GM19351 (cell line): ENCODE measurements around the gene SH3RF3.

Experiments used
- ATAC-seq: cut with Tn5 transposase; IDR thresholded peaks from one replicate; pipeline ENCODE4 v1.9.1; 2021; ENCODE audit warnings: mild to moderate bottlenecking, moderate library complexity; ENCODE audit not compliant: unreplicated experiment

Gene SH3RF3

DNA sequence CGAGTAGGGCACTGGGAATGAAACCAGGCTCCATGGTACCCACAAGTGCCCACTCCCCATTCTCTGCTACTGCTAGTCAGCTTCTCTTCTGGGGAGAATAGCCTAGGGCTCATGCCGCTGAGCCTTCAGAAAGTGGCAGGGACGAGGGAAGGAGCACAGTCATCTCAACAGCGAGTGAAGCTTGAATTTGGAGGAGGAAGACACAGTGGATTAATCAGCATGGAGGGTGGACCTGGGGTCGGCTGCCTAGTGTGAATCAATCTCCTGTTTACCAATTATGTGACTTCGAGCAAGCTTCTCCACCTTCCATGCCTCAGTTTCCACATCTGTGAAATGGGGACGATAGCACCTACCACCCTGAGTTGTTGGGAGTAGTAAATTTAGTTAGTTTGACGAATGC, 327.8 kb downstream of the SH3RF3 start:
- no peak for ATAC-seq

DNA sequence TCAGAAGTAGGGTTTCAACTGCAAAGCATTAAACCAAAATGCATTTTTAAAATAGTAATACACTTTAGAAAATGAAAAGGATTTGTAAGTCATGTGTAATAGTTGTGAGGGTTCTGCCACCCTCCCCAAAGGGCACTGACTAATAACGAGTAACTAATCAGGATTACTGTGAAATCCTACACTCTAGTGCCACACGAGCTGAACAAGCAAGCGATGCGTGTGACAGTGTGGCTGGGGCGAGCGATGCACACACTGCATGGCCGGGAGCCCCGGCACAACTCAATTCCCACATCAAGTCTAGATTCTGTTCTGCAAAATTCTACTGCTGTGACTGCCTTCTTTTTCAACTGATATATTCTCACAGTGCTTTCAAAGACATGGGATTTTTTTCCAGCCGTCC, 328.4 kb downstream of the SH3RF3 start:
- ATAC-seq, result no peak

DNA sequence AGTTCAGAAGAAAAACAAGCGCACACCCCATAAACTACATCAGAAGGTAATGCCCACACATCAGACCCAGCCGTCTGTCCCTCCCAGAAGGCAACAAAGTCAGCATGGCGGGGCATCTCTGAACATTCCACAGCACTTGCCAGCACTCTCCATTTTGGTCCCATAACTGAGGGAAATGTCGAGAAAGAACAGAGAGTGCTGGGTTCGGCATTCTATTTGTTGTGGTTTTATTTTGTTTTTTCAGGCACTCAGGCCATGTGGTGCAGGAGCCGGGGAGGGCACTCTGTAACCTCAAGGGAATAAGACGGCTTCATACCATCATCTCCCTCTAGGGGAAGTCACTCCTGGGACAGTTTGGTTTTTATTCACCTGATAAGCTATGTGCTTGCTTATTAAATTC, 328.8 kb downstream of the SH3RF3 start:
- peak; percentile 49 for ATAC-seq

DNA sequence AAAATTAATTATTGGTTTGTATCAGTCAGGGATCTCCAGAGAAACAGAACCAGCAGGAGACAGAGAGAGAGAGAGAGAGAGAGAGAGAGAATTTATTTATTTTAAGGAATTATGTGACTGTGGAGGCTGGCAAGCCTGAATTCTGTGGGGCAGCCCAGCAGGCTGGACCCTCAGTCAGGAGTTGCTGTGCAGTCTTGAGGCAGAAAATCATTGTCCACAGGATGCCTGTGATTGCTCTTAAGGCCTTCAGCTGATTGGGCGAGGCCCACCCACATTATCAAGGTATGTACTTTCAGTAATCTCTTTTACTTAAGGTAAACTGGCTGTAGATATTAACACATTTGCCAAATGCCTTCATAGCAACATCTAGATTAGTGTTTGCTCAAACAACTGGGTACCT, 329.5 kb downstream of the SH3RF3 start:
- ATAC-seq, result no peak

DNA sequence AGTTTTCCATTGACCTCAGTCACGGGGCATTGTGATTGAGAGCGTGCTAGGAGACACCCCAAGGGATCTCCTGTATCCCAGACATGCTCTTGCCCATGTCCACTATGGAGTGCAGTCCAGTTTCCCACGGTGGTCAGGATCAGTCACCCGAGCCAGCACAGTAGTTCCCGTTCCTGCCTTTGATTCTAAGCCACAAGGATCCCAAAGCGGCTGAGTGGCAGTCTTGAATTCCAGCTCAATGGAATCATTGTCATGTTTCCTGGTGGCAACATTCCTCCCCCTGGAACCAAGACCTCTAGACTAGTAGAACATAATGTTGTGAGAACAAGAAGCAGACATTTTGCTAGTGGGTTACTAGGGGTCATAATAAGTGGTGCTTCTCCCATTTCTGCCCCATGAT, 330.5 kb downstream of the SH3RF3 start:
- no peak for ATAC-seq

DNA sequence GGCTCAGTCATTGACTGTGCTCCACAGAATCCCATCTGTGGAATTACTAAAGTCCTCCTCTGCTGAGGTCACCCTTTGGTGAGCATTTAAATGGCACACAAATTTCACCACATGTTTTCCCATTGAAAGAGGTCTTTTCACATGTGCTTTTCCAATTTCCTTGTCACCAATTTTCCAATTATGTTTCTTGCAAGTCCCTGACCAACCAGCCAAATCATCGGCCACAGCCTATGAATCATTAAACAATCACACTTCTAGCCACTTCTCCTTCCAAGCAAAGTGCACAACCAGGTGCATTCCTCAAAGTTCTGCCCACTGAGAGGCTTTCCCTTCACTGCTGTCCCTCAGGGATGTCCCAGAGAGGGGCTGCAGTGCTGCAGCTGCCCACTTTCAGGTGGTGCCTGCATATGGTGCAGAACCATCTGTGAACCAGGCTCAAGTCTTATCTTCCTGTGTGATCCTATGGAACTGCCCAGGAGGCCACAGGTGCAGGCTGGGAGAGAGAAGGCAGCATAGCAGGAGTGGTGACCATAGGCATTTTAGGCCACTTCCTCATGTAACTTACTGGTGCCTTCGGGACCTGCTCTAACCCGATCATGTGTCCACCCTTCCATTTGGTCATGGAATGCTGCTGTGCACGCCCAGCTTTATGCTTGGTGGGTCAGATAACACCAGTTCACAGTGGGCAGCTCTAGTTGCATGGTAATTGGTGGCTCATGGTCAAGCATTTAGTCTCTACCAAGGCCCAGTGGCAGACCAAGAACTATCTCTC, 331.7 kb downstream of the SH3RF3 start:
- ATAC-seq, result no peak

DNA sequence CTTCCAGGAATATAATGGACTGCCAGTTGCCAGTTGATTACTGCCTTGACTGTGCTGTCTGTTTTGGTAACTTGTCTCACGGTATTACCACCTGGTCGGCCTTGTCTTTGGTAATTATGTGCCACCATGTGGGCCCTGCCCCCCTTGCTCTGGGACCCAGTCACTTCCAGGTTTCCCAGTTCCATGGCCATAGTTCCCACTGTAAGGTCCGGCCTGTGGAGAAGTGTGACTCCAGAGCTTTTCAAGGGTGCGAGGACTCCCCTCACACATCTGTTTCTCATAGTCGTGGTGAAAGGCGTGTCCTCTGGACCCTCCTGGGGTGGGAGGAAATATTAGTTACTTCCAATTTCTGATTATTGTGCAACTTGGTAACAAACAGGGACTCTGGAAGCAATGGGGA, 334.2 kb downstream of the SH3RF3 start:
- ATAC-seq, result no peak

DNA sequence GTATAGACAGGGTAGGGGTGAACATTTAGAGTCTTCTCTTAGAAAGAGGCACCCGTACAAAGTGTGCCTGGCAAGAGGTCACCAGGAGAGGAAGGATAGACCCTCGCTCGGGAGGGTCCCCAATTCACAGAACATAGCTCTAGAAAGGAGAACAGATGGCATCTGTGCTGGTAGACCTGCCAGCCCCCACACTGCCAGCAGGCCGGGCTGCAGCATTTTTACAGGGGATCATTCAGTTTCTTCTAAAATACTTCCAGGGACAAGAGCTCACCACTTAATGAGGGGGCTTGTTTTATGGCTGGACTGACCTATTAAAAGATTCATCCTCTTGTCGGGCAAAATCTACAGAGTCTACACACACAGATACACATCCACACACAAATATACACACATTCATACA, 334.9 kb downstream of the SH3RF3 start:
- no peak for ATAC-seq

DNA sequence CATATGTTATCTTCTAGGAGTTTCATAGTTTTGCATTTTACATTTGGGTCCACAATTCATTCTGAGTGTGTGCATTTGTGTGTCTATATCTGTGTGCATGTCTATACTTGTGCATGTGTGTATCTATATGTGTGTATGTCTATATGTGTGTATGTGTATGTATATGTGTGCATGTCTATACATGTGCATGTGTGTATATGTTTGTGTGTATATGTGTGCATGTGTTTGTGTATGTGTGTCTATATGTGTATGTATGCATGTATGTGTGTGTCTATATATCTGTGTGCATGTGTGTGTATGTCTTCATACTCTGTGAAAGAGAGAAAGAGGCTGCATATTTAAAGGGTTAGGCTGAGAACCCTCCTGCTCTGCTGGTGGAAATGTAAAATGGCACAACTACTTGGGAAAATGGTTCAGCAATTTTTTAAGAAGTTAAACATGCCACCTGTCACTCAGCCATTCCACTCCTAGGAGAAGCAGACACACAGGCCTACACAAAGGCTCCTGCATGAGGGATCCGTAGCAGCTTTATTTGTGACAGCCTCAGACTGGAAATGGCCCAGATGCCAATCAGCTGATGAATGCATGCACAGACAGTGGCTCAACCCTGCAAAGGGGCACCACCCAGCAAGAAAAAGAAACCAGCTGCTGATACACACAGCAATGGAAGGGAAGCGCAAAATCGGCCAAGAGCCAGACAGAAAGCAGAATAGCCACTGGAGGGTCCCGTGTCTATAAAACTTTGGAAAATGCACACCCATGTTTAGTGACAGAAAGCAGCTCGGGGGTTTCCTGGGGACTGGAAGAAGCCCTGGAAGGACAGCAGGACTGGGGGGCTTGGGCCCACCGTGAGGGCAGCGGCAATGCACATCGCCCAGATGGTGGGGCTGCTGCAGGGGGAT, 337.9 kb downstream of the SH3RF3 start:
- ATAC-seq, result no peak

DNA sequence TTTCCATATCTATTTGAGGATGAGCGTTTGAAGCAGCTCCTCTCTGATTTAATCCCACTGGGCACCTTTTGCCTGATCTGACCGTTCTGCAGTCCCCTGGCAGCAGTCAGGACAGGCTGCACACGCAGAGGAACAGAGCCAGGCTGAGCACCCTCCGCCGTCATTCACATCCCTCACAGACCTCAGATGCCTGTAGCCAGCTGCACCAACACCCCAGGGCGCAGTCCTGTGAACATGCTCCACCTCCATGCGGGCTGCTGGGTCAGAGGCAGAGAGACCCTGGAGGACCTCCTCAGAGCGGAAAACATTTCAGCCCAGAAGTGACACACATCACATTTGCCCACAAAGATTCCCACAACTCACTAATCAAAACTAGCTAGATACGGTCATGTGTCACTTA, 338.7 kb downstream of the SH3RF3 start:
- ATAC-seq, result no peak

DNA sequence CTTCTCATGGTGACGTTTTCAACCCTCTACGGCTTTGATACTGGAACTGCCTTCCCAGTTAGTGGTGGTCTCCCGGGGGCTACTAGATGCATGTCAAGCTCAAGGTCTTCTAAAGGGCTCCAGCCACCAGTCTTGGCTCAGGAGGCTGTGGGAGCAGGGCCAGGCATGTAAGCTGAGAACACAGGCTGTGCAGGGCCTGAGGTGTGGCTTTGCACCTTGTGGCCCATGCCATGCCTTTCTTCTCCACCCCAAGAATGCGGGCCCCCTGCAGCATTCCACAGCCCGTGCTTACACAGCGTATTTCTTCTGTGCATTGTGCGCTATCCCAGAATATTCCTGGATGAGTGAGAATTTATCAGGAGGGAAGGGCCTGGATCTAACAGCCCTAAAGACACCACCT, 339.9 kb downstream of the SH3RF3 start:
- no peak for ATAC-seq

DNA sequence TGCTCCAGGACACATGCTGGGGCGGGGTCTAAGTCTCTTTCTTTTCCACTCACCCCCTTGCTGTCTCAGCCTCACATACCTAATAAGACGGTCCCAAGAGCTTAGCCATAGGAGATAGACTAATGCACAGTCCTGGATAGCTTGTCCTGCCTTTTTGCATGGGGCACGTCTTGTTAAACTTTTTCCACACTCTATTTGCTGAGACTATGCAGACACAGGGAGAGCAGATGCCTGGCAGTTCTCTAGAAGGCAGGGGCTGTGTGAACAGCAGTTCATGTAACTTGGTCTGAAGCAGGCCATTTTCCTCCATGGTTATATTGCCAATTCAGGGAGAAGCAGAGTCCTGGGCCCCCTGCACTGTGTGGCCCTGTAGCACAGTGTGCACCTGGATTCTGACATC, 342.7 kb downstream of the SH3RF3 start:
- no peak for ATAC-seq

DNA sequence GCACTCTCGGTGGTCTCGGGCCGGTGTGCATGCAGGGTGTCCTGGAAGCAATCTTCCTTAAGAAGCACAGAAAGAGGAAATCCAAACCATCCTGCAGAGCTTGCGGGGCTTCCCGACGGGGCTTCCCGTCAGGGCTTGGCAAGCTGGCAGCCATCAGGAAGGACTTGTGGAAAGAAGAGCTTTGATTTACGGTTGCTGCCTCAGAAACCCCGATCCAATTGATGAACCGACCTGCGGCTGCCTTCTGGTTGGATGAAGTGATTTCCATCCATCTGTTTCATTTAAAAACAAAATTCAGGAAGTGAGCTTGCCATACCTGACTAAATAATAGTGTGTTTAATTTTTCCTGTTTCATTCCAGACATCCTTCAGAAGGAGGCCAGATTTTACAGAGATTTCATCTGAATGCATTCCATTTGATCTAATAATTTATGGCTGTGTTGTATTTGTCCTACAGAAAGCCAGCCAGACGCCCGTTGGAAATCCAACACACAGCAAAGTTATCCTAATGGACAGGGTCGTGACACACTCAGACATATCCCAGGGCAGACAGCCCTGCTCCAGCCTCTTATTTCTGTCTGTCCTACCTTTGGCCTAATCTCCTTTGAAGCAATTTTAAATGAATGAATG, 343.4 kb downstream of the SH3RF3 start:
- no peak for ATAC-seq

DNA sequence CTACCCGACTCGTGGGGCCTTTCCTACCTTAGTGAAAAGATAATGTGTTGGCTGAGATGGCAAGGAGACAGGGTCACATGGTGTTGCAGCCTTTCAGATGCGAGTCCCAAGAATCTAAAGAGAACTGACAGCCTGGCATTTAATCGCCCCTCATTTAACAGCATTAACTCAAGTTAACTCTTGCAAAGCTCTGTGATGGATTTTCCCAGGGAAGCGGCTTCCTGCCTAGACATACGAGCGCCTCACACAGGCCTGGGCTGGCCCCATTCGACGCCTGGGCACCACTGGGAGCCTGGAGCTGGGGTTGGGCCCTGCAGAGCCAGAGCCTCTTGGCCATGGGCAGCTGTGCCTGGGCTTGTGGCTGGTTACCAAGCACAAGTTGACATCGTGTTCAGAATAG, 344.0 kb downstream of the SH3RF3 start:
- no peak for ATAC-seq

DNA sequence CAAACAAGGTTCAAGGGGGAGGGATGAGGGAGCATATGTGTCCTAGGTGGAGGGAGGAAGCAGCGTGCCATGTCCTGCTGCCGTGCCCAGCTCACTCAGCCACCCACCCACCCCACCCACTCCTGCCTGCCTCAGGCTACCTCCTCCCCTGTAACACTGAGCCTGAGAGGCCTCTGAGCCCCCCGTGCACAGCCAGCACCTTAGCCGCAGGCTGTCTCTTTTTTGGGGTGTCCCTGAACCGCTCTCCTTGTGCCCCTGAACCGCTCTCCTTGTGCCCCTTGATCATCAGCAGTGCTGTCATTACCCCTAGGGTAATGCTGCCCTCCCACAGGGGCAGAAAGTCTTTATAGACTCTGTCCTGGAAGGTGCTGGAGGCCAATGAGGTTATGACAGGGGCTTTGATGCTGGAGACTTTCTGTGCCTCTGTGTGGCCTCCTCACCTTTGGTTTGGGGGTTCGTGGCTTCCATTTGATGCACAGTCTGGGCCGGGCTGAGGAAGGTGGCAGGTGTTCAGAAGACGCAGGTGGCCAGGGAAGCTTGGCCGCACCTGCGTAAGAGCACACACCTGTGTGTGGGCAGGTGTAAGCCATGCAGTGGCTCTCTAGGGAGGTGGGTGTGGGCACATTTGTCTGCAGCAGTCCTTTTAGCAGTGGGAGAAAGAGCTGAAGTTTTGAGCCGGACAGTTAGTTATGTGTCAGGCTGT, 344.8 kb downstream of the SH3RF3 start:
- no peak for ATAC-seq

DNA sequence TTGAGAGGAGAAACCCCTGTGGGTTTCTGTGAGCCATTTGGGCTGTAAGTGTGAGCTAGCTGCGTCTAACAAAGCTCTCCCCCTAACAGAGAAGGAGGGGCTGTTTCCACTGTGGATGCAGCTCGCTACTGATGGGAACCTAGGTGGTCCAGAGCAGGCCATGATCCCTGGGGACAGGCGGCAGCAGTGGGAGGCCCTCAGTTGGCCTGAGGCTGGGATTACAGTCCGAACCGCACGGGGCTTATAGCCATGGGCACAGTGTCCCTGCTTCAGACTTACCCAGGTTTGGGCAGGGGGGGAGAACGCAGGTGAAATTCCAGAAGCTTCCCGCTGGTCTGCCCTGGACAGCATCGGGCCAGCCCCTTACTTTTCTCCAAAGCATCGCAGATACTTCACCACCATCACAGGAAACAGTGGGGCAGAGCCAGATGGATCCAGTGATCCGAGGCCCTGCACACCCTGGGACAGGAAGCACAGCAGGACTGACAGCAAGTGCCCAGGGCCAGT, 345.4 kb downstream of the SH3RF3 start:
- no peak for ATAC-seq

DNA sequence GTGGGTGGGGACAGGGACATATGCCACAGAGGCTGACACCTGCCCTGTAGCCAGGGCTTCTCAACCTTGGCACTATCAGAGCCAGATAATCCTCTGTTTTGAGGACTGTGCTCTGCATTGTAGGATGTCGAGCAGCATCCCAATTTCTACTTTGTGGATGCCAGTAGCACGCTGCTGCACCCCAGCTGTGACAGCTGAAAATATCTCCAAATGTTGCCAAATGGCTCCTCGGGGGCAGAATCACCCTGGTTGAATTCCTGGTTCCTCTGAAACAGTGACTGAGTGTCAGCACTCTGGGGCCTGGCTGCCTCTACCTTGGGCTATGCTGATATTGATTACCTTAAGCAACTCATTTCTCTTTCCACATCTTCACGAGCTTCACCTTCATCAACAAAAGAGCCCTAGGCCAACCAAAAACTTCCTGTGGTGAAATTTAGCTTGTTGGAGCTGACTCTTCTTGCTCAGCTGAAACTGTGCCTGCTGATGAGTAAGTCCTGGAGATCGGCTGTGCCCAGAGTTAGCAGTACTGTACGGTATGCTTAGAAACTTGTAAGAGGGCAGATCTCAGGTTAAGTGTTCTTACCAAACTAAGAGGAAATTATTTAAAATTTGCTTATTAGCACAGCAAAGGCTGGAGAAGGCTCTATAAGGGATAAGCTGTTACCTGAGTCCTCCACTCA, 346.7 kb downstream of the SH3RF3 start:
- no peak for ATAC-seq

DNA sequence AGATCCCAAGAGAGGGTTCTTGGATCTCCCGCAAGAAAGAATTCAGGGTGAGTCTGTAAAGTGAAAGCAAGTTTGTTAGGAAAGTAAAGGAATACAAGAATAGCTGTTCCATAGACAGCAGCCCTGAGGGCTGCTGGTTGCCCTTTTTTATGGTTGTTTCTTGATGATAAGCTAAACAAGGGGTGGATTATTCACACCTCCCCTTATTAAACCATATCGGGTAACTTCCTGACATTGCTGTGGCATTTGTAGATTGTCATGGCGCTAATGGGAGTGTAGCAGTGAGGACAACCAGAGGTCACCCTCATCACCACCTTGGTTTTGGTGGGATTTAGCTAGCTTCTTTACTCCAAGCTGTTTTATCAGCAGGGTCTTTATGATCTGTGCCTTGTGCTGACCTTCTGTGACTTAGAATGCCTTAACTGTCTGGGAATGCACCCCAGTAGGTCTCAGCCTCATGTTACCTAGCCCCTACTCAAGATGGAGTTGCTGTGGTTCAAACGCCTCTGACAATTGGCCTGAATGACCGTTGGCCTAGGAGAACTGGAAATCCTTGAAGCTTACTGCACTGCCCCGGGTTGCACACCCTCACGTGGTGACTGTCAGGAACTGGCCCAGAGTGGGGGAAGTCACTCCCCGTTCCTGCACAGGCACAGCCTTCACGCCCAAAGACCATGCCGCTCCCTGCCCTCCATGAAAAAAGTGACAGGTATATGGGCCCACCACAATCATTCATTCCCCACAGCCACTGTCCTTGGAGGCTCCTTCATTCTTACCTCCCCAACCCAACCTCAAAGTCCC, 347.8 kb downstream of the SH3RF3 start:
- ATAC-seq, result no peak

DNA sequence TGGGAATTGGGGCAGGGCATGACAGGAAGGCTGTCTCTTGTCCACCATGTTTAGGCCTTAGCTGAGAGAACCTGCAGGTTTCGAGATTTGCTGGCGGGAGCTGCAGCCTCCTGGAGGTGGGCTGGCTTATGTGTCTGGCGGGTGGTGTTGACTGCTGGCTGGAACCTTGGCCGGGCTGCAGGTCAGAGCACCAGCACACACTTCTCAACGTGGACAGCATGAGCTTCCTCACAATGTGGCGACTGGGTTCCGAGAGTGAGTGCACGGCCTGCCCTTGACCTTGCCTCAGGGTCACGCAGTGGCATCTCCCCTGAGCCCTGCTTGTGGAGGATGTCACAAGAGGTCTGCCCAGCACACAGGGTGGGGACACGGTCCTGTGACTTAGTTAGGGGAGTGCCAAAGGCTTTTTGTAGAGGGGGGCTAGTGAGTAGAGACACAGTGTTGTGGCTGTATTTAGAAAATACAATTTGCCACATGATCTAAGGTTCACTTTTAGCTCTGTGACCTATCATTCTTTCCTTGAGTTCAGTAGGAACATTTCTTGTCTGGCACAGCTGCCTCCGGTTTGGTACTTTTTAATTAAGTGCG, 350.0 kb downstream of the SH3RF3 start:
- ATAC-seq, result no peak
